Upper lobe of left lung (tissue), 6 donors: ENCODE measurements around the gene RAPGEF5. TPM values are rescaled to one million over a fixed set of nuclear protein-coding genes. Genes with fewer than 3 reads are reported as not detected.
A peak's percentile ranks its signal among the peaks of the same experiment; 100 is the strongest.

Experiments
- ATAC-seq, 2 donors: fragments of 200-7000 bp; cut with Tn5 transposase; one replicate each; pipeline ENCODE4 v1.9.1; 2022; ENCODE audit warnings: mild to moderate bottlenecking in 2 of 2, moderate library complexity in 2 of 2; ENCODE audit not compliant: low FRiP score in 2 of 2
- DNase-seq, 2 donors: peaks; one replicate each; pipeline ENCODE4 v3.0.0-alpha.2; 2019 to 2020
- H3K27ac ChIP-seq, 4 donors: fragments of 200-600 bp; sonication (generic); one replicate each; pipeline ENCODE4 v1.5.1; 2016 to 2019
- H3K27me3 ChIP-seq, 4 donors: fragments of 200-600 bp; sonication (generic); one replicate each; pipeline ENCODE4 v1.5.1; 2017 to 2019
- H3K36me3 ChIP-seq, 4 donors: fragments of 200-600 bp; sonication (generic); one replicate each; pipeline ENCODE4 v1.5.1; 2016 to 2019
- H3K4me1 ChIP-seq, 4 donors: fragments of 200-600 bp; sonication (generic); one replicate each; pipeline ENCODE4 v1.5.1; 2018 to 2019
- H3K4me3 ChIP-seq, 4 donors: fragments of 200-600 bp; sonication (generic); one replicate each; pipeline ENCODE4 v1.5.1; 2017 to 2019; ENCODE audit warnings: mild to moderate bottlenecking in 2 of 4, moderate library complexity in 1 of 4
- H3K9me3 ChIP-seq, 4 donors: fragments of 200-600 bp; sonication (generic); one replicate each; pipeline ENCODE4 v1.5.1; 2018 to 2019
- CTCF ChIP-seq, 6 experiments: fragments of 450-650 bp in 4 of 6; fragments of 200-600 bp in 2 of 6; sonication (generic) in 2 of 6; IDR thresholded peaks; one replicate each; pipeline ENCODE4 v1.5.1; 2016 to 2019; ENCODE audit warnings: antibody characterized with exemption in 6 of 6
- EP300 ChIP-seq, 4 donors: sonication (generic); formaldehyde crosslinking; IDR thresholded peaks; one replicate each; pipeline ENCODE4 v1.5.1; 2017; ENCODE audit warnings: antibody characterized with exemption in 4 of 4, control low read depth in 2 of 4
- POLR2A ChIP-seq, 4 donors: fragments of 450-650 bp; IDR thresholded peaks; one replicate each; pipeline ENCODE4 v1.5.1; 2016 to 2017; ENCODE audit warnings: antibody characterized with exemption in 4 of 4, mild to moderate bottlenecking in 2 of 4
- POLR2AphosphoS5 ChIP-seq, 2 donors: sonication (generic); formaldehyde crosslinking; IDR thresholded peaks; one replicate each; pipeline ENCODE4 v1.5.1; 2017; ENCODE audit warnings: antibody characterized with exemption in 2 of 2
- WGBS, 2 donors: methylation state at CpG; one replicate each; pipeline ENCODE4 v1.1.5; 2017 to 2018; 5-methylcytosine and 5-hydroxymethylcytosine counted together
- total RNA-seq, 6 donors: library from RNA; depleted of rRNA in 4 of 6; stranded (reverse); fragments of >200 nt in 4 of 6; gene quantifications; one replicate each; pipeline versions ENCODE4 v1.1.0 to v1.2.1, GENCODE V29; 2016 to 2021
- donor health status: DM: no; HTN: no; CAD: no; lungs with moderate emphysema.
- donor health status: DM: no; HTN: yes; CAD: no; lungs with severe emphysema.

RAPGEF5 gene
- total RNA-seq, 6 donors from 2014 or later, result 68.1 to 206 (median 101) TPM

GRCh38 chr7:22159341-22159740, 197.6 kb downstream of the RAPGEF5 start:
- no peak for ATAC-seq
- no peak overlapping the region for H3K27ac ChIP-seq
- WGBS, 2 donors, result 43% methylated on average over 2 of the region's 2 CpGs

GRCh38 chr7:22157552-22157951, 199.4 kb downstream of the RAPGEF5 start:
- DNase-seq (peak in 1 of 2 donors; percentile 39), ATAC-seq (no peak)
- Histone ChIP-seq H3K4me3 (no peak overlapping the region), H3K9me3 (no peaks in the 10 kb centered on the region), H3K27ac (no peak overlapping the region), H3K4me1 (peaks cover 0 to 7% (median 2%) of the 10 kb centered on the region in 4 donors), H3K27me3 (no peaks in the 10 kb centered on the region), H3K36me3 (peaks cover 5 to 92% (median 19%) of the 10 kb centered on the region in 4 donors)
- no peak for TF ChIP-seq POLR2AphosphoS5 (IDR thresholded peaks at IDR 0.05)
- no peak for TF ChIP-seq CTCF (IDR thresholded peaks at IDR 0.05)
- no peak for TF ChIP-seq POLR2A (IDR thresholded peaks at IDR 0.05)
- TF ChIP-seq EP300 (IDR thresholded peaks at IDR 0.05), result no peak
- WGBS, 2 donors, result 94 to 95% methylated on average over 9 of the region's 9 CpGs

More at GRCh38 chr7:22159341-22159740, 197.6 kb downstream of the RAPGEF5 start:
- Histone ChIP-seq H3K4me1 (peaks cover 0 to 7% (median under 1%) of the 10 kb centered on the region in 4 donors), H3K36me3 (peaks cover 5 to 86% (median 20%) of the 10 kb centered on the region in 4 donors), H3K27me3 (no peaks in the 10 kb centered on the region), H3K9me3 (no peaks in the 10 kb centered on the region), H3K4me3 (no peak overlapping the region)
- no peak for DNase-seq
- TF ChIP-seq CTCF (IDR thresholded peaks at IDR 0.05), result no peak
- TF ChIP-seq POLR2A (IDR thresholded peaks at IDR 0.05), result no peak
- TF ChIP-seq EP300 (IDR thresholded peaks at IDR 0.05), result no peak
- no peak for TF ChIP-seq POLR2AphosphoS5 (IDR thresholded peaks at IDR 0.05)

- no peak for TF ChIP-seq POLR2AphosphoS5 (IDR thresholded peaks at IDR 0.05)
- TF ChIP-seq CTCF (IDR thresholded peaks at IDR 0.05), result no peak
- TF ChIP-seq EP300 (IDR thresholded peaks at IDR 0.05), result no peak
- TF ChIP-seq POLR2A (IDR thresholded peaks at IDR 0.05), result no peak
- no peaks in the 10 kb centered on the region for H3K9me3 ChIP-seq
- peaks cover 5 to 86% (median 16%) of the 10 kb centered on the region in 4 donors for H3K36me3 ChIP-seq
- H3K4me3 ChIP-seq, result no peak overlapping the region
- DNase-seq (no peak), ATAC-seq (peak in 1 of 2 donors; percentile 52)
- no peak overlapping the region for H3K27ac ChIP-seq
- 80 to 82% methylated on average over 4 of the region's 4 CpGs for whole genome bisulfite sequencing, 2 donors
- H3K4me1 ChIP-seq, result peaks cover 0 to 7% (median 2%) of the 10 kb centered on the region in 4 donors
- H3K27me3 ChIP-seq, result no peaks in the 10 kb centered on the region
Observed at GRCh38 chr7:22156205-22156604, 200.7 kb downstream of the RAPGEF5 start.

GRCh38 chr7:22154143-22154529, 202.8 kb downstream of the RAPGEF5 start:
- DNase-seq (no peak), ATAC-seq (no peak)
- TF ChIP-seq EP300 (IDR thresholded peaks at IDR 0.05), result no peak
- no peak for TF ChIP-seq CTCF (IDR thresholded peaks at IDR 0.05)
- TF ChIP-seq POLR2A (IDR thresholded peaks at IDR 0.05), result no peak
- TF ChIP-seq POLR2AphosphoS5 (IDR thresholded peaks at IDR 0.05), result no peak
- 42 to 52% methylated on average over 2 of the region's 2 CpGs for WGBS, 2 donors
- Histone ChIP-seq H3K36me3 (peaks cover 5 to 82% (median 16%) of the 10 kb centered on the region in 4 donors), H3K27me3 (no peaks in the 10 kb centered on the region), H3K9me3 (no peaks in the 10 kb centered on the region), H3K27ac (no peak overlapping the region), H3K4me3 (no peak overlapping the region), H3K4me1 (peaks cover 0 to 7% (median 2%) of the 10 kb centered on the region in 4 donors)
